ENCODE measurements around the gene AQP12B.
A peak's percentile ranks its signal among the peaks of the same experiment; 100 is the strongest.

AQP12B gene

DNA sequence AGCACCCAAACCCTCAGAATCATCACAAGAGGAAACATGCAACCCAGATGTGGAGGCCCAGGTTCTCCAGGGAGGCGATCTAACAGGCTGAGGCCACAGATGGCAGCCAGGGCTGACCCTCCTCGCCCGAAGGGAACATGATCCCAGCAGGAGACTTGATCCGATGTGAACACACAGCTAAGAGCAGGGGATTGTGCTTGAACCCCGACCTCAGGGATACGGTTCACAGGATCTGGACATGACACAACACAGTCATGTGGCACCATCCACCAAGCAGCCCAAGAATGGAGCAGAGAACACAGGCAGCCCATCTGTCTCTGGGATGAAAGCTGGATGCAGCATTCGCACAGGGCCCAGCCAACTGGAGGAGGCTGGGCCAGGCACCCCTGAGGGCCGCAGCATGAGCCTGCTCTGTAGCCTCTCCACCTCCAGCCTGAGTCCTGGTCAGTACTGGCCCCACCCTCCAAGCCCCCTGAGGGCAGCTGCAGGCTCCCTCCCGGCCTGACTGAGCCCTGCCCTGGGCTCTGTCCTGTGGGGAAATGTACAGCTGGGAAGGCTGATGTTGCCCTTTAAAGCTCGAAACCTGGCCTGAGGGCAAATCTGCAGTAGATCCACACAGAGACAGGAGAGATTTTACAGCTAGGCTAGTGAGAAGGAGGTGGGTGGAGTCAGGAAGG is 48.0 kb upstream of the AQP12B start:
- CTCF ChIA-PET: interaction anchor here (1.1 kb wide), 1 partner anchor 110 kb away, joined by 3 read pairs; no protein-coding TSS in a partner anchor

DNA sequence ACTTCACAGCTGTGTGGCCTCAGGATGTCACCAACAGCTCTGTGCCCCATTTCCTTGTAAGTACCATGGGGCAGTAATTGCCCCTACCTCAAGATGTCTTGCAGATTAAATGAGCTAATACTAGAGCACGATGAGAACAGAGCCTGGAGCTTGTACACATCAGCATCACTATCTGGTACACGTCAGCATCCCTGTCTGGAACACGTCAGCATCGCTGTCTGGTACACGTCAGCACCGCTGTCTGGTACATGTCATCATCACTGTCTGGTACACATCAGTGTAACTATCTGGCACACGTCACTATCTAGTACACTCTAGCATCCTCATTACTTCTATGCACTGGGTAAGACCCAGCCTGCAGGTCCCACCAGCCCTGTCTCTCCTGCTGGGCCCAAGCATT is 46.1 kb upstream of the AQP12B start:
- no peaks in the 10 kb centered on the region for H3K4me1 ChIP-seq (ENCODE audit: control insufficient read depth, insufficient read depth, low read length)
- H3K36me3 ChIP-seq (ENCODE audit: control insufficient read depth in 2 of 2, insufficient read depth in 1 of 2, low read length in 2 of 2): peaks cover 0 to 20% of the 10 kb centered on the region in 2 experiments; a peak in 2 of 3 replicates
- ChIA-PET CTCF (no interaction called here), POLR2A (no interaction called here)
- TF ChIP-seq ZNF664 (tag by site-specific recombination; IDR thresholded peaks at IDR 0.05) (peak; percentile 92), WT1 (tag by site-specific recombination; IDR thresholded peaks at IDR 0.05) (no peak)
- H3K4me3 ChIP-seq (ENCODE audit: low read depth, low read length): no peak overlapping the region
- H3K27ac ChIP-seq (ENCODE audit: extremely low read depth, low read depth, low read length): no peak overlapping the region
- no peaks in the 10 kb centered on the region for H3K9me3 ChIP-seq (ENCODE audit: control insufficient read depth, insufficient read depth, low read depth, low read length)

More for the DNA sequence above, 48.0 kb upstream of the AQP12B start:
- POLR2A ChIA-PET: no interaction called here
- H3K9me3 ChIP-seq (ENCODE audit: control insufficient read depth, insufficient read depth, low read depth, low read length): no peaks in the 10 kb centered on the region
- H3K27ac ChIP-seq (ENCODE audit: extremely low read depth, low read depth, low read length): no peak overlapping the region
- H3K4me3 ChIP-seq (ENCODE audit: low read depth, low read length): no peak overlapping the region
- H3K36me3 ChIP-seq (ENCODE audit: control insufficient read depth in 2 of 2, insufficient read depth in 1 of 2, low read length in 2 of 2): peaks cover 0 to 17% of the 10 kb centered on the region in 2 experiments; a peak in 2 of 3 replicates
- no peaks in the 10 kb centered on the region for H3K4me1 ChIP-seq (ENCODE audit: control insufficient read depth, insufficient read depth, low read length)
- TF ChIP-seq ZIC2 (tag by site-specific recombination; IDR thresholded peaks at IDR 0.05) (no peak), ZBTB21 (tag by site-specific recombination; IDR thresholded peaks at IDR 0.05) (no peak), ZNF16 (tag by site-specific recombination; IDR thresholded peaks at IDR 0.05; ENCODE audit: low read depth) (no peak), ZNF266 (tag by site-specific recombination; IDR thresholded peaks at IDR 0.05; ENCODE audit: low read depth) (no peak), KLF9 (tag by site-specific recombination; IDR thresholded peaks at IDR 0.05; ENCODE audit: low read depth) (no peak), ZNF114 (tag by site-specific recombination; IDR thresholded peaks at IDR 0.05) (no peak), GLI2 (tag by site-specific recombination; IDR thresholded peaks at IDR 0.05; ENCODE audit: borderline replicate concordance, low read depth) (no peak), ZSCAN23 (tag by site-specific recombination; IDR thresholded peaks at IDR 0.05) (no peak), ZFP37 (tag by site-specific recombination; IDR thresholded peaks at IDR 0.05) (no peak), ZNF785 (tag by site-specific recombination; IDR thresholded peaks at IDR 0.05) (no peak), ZNF585B (tag by site-specific recombination; IDR thresholded peaks at IDR 0.05) (no peak), ZNF433 (tag by site-specific recombination; IDR thresholded peaks at IDR 0.05; ENCODE audit: low read depth) (no peak), ZNF658 (tag by site-specific recombination; IDR thresholded peaks at IDR 0.05) (no peak), GLI4 (tag by site-specific recombination; IDR thresholded peaks at IDR 0.05) (no peak), ZNF654 (tag by site-specific recombination; IDR thresholded peaks at IDR 0.05; ENCODE audit: low read depth) (no peak), ZNF843 (tag by site-specific recombination; IDR thresholded peaks at IDR 0.05) (no peak), ZNF555 (tag by site-specific recombination; conservative IDR thresholded peaks at IDR 0.05) (no peak)
- TF ChIP-seq, protein P1, sequence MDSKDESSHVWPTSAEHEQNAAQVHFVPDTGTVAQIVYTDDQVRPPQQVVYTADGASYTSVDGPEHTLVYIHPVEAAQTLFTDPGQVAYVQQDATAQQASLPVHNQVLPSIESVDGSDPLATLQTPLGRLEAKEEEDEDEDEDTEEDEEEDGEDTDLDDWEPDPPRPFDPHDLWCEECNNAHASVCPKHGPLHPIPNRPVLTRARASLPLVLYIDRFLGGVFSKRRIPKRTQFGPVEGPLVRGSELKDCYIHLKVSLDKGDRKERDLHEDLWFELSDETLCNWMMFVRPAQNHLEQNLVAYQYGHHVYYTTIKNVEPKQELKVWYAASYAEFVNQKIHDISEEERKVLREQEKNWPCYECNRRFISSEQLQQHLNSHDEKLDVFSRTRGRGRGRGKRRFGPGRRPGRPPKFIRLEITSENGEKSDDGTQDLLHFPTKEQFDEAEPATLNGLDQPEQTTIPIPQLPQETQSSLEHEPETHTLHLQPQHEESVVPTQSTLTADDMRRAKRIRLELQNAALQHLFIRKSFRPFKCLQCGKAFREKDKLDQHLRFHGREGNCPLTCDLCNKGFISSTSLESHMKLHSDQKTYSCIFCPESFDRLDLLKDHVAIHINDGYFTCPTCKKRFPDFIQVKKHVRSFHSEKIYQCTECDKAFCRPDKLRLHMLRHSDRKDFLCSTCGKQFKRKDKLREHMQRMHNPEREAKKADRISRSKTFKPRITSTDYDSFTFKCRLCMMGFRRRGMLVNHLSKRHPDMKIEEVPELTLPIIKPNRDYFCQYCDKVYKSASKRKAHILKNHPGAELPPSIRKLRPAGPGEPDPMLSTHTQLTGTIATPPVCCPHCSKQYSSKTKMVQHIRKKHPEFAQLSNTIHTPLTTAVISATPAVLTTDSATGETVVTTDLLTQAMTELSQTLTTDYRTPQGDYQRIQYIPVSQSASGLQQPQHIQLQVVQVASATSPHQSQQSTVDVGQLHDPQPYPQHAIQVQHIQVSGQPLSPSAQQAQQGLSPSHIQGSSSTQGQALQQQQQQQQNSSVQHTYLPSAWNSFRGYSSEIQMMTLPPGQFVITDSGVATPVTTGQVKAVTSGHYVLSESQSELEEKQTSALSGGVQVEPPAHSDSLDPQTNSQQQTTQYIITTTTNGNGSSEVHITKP (tag by site-specific recombination; IDR thresholded peaks at IDR 0.05): no peak
- TF ChIP-seq, protein P2, sequence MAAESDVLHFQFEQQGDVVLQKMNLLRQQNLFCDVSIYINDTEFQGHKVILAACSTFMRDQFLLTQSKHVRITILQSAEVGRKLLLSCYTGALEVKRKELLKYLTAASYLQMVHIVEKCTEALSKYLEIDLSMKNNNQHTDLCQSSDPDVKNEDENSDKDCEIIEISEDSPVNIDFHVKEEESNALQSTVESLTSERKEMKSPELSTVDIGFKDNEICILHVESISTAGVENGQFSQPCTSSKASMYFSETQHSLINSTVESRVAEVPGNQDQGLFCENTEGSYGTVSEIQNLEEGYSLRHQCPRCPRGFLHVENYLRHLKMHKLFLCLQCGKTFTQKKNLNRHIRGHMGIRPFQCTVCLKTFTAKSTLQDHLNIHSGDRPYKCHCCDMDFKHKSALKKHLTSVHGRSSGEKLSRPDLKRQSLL (tag by site-specific recombination; IDR thresholded peaks at IDR 0.05): no peak

Data from HEK293 (cell line).